HG02610 (cell line): ENCODE data around the gene CCDC82.
"Not testable (repeated sequence)": the region's sequence is repeated elsewhere in the genome, so short reads cannot be mapped to it uniquely, and the experiment has no call there.

Source experiments
- ATAC-seq: cut with Tn5 transposase; IDR thresholded peaks from one replicate; pipeline ENCODE4 v1.9.1; 2021; ENCODE audit warnings: mild to moderate bottlenecking, moderate library complexity; ENCODE audit not compliant: unreplicated experiment

The CCDC82 gene

DNA sequence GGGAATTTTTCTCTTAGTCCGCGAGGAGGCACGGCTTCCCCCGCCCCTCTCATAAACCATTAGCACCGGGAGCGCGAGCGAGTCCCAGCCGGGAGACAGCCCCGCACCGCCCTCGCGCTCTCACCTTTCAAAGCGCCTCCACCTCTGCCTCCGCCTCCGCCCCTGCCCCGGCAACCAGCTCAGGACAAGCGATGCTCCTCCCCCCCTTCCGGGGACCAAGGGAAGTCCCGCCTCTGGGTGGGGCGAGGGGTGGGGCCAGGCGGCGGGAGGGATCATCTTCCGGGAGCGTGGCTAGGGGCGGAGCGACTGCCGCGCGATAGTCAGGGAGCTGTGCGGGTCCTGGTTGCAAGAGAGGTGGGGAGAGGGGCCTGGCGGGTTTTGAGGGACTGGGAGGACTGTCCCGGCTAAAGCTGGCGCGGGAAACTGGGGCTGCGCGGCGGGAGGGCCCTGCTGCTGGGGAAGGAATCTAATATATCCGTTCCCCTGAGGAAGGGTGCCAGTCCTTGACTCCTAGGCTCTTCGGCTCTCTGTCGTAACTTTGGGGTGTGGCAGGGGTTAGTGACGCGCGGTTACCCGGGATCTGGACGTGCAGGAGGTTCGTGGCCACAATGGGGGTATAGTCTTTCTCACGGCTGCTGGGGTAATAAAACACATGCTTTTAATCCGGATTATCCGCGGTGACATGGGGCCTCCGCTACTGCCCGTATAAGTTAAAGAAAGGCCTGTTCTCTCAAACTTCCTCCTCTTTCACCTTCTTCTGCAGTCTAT, at the start of gene CCDC82, which contains the start of gene JRKL:
TSS of gene CCDC82 (minus strand) at position 193 of the 768 bp plus-strand sequence. CDS start 5,165 bp downstream, outside the sequence.
TSS of gene JRKL (plus strand) at position 294 of the 768 bp plus-strand sequence. CDS start 637 bp downstream, outside the sequence.
- ATAC-seq: peak; percentile 94

DNA sequence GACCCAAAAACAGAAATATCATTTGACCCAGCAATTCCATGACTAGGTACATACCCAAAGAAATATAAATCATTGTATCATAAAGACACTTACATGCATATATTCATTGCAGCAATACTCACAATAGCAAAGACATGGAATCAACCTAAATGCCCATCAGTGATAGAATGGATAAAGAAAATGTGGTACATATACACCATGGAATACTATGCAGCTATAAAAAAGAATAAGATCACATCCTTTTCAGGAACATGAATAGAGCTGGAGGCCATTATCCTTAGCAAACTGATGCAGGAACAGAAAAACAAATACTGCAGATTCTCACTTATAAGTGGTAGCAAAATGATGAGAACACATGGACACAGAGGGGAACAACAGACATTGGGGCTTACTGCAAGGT, 42.9 kb upstream of the CCDC82 start:
- not testable (repeated sequence) for ATAC-seq

DNA sequence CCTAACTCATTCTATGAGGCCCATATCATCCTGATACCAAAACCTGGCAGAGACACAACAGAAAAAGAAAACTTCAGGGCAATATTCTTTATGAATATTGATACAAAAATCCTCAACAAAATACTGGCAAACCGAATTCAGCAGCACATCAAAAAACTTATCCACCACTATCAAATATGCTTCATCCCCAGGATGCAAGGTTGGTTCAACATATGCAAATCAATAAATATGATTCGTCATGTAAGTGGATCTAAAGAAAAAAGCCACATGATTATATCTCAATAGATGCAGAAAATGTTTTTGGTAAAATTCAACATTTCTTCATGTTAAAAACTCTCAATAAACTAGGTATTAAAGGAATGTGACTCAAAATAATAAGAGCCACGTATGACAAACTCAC, 41.0 kb upstream of the CCDC82 start:
- no peak for ATAC-seq

DNA sequence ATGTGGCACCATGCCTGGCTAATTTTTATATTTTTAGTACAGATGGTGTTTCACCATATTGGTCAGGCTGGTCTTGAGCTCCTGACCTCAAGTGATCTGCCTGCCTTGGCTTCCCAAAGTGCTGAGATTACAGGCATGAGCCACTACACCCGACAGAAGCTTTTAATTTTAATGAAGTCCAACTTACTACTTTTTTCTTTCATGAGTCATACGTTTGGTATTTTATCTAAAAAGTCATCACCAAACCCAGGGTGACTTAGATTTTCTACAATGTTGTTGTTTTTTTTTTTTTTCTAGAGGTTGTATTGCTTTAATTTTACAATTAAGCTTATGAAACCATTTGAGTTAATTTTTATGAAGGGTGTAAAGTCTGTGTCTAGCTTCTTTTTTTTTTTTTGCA, 35.0 kb upstream of the CCDC82 start:
- ATAC-seq: no peak

DNA sequence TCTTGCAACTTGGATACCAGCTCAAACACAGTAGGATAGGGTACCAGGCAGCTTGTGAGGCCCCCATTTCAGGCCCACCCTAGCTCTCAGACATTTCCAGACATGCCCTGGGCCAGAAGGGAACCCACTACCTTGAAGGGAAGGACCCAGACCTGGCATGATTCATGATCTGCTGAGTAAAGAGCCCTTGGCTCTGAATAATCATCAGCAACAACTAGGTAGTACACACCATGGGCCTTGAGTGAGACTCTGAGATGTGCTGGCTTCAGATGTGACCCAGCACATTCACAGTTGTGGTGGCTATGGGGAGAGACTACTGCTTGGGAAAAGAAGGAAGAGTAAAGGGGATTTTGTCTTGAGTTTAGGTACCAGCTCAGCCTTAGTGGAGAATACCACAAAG, 23.7 kb upstream of the CCDC82 start:
- no peak for ATAC-seq

DNA sequence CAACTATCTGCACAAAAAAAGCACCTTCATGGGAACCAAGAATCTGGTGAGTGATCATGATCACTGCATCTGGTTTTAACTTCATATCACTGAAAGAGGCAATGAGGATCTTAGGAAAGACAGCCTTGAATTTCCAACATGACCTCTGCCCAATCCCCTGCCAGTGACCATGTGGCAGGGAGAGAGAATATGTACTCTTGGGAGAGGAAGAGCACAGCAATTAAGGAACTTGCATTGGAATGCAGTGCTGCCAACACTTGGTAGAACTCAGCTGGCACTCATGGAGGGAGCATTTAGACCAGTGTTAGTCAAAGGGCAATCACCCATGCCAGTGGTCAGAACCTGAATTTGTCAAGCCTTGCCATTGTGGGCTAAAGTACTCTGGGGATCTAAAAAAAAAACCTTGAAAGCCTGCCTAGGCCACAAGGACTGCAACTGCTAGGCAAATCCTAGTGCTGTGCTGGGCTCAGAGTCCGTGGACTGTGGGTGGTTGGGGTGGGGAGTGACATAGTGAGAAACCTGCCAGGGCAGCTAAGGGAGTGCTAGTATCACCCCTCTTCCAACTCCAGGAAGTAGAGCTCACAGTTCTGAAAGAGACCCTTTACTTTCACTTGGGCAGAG, 23.2 kb upstream of the CCDC82 start:
- ATAC-seq: no peak

DNA sequence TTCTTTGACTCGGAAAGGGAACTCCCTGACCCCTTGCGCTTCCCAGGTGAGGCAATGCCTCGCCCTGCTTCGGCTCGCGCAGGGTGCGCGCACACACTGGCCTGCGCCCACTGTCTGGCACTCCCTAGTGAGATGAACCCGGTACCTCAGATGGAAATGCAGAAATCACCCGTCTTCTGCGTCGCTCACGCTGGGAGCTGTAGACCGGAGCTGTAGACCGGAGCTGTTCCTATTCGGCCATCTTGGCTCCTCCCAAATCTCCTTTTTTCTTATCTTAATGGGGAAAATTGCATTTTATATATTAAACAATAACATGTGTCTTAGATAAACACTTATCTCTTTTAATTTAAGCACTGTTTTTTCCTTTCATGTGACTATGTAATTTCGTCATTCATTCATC, 21.7 kb upstream of the CCDC82 start:
- not testable (repeated sequence) for ATAC-seq

DNA sequence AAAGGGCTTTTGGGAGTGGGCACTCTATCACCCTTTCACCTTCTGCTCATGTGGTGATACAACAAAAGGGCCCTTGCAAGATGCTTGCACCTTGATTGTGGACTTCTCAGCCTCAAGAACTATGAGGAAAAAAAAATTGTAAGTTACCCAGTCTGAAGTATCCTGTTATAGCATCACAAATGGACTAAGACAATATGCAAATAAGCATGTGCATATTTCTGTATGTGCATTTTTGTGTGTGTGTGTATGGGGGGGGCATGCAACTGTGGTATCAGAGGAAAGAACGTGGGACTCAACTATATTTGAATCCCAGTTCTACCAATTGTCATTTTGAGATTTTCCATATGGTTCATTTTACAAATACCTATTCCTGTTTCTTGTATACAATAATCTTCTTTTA, 11.0 kb upstream of the CCDC82 start:
- no peak for ATAC-seq

DNA sequence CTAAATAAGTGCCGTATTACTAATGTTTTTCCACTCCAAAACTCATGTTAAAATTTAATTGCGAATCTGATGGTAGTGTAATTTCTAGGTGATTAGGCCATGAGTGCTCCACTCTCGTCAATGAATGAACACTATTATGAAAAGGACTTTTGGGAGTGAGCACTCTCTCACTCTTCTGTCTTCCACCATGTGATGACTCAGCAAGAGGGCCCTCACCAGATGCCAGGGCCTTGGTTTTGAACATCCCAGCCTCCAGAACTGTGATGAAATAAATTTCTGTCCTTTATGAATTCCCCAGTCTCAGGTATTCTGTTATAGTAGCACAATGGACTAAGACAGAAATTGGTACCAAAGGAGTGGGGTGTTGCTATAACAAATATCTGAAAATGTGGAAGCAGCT, 8.2 kb upstream of the CCDC82 start:
- ATAC-seq: no peak

DNA sequence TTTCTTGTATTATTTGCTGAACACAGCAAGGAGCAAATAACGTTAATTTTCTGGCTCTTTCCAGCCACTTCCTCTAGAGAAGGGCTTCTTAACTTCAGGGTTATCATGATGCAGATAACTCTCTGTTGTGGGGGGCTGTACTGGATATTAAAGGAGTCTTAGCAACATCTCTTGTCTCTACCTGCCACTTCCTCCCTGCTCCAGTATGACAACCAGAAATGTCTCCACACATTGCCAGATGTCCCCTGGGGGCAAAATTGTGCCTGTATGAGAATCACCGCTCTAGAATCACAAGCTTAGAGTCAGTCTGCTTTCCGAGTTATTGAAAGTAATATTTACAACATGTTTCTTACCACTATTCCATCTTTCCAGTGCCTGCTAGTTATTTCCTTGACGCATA, 6.9 kb upstream of the CCDC82 start:
- no peak for ATAC-seq

DNA sequence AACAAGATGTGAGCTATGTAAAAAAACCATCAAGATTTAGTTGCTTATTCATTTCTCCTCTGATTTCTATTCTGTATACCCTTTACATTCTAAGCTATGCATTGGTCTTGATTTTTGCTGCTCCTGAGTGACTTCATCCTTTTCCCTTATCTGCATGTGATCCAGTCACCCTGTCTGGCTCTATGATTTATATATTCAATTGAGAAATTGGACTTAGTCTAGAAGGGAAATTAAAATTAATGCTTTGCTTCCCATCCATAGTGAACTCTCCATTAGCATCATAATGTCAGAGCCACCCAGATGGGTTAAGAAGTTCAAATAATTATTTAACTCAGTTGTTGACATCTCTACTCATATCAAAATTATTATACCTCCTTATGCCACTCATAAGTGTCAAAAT, 5.1 kb upstream of the CCDC82 start:
- no peak for ATAC-seq

DNA sequence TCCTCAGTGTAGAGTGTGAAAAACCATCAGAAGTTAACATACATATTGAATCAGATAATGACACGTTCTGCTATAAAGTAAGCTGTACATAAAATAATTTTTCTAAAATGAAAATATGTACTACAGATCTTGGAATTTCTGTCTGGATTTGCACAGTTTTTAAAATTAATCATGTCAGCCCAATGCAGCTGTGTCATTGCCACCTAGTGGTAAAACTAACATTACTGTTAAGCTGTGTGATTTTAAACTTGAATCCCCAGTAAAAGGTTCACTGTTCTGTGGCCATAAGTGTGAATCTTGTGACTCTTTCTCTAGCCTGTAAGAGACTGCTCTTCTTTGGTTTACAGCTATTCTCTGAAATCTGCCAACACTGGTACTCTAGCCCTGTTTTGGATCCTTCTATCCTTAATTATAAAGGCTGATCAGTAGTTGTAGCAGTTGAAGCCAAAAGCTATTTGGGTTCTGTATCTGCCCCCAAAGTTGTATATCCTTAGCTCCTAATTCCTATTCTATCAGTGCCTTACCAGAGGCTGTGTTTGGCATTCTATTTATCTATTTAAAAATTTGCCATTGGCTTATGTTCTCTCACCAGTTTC, 4.1 kb upstream of the CCDC82 start:
- no peak for ATAC-seq

DNA sequence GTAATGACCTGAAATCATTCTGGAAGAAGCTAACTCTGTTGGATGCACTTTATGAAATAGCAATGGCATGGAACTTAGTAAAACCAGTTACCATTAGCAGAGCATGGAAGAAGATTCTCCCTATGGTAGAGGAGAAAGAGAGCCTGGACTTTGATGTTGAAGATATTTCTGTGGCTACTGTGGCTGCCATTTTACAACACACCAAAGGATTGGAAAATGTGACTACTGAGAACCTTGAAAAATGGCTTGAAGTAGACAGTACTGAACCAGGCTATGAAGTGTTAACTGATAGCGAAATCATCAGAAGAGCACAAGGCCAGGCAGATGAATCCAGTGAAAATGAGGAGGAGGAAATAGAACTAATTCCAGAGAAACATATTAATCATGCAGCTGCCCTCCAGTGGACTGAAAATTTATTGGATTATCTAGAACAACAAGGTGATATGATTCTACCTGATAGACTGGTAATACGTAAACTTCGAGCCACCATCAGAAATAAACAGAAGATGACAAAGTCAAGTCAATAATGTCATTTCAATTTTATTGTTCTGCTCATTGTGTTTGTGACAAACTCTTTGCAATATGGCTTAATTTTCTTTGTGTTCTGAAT, 2.1 kb upstream of the CCDC82 start:
- ATAC-seq: no peak

DNA sequence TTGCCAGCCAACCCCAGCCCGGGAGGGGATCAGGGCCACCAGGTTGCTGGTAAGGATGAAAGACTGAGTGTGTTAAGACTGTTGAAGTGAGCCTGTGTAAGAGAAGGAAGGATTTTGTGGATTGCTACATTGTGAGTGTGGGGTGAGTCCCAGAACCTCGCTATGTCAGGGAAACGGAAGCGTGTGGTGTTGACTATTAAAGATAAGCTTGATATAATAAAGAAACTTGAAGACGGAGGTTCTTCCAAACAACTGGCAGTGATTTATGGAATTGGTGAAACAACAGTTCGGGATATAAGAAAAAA, 728 bp upstream of the CCDC82 start:
- no peak for ATAC-seq

DNA sequence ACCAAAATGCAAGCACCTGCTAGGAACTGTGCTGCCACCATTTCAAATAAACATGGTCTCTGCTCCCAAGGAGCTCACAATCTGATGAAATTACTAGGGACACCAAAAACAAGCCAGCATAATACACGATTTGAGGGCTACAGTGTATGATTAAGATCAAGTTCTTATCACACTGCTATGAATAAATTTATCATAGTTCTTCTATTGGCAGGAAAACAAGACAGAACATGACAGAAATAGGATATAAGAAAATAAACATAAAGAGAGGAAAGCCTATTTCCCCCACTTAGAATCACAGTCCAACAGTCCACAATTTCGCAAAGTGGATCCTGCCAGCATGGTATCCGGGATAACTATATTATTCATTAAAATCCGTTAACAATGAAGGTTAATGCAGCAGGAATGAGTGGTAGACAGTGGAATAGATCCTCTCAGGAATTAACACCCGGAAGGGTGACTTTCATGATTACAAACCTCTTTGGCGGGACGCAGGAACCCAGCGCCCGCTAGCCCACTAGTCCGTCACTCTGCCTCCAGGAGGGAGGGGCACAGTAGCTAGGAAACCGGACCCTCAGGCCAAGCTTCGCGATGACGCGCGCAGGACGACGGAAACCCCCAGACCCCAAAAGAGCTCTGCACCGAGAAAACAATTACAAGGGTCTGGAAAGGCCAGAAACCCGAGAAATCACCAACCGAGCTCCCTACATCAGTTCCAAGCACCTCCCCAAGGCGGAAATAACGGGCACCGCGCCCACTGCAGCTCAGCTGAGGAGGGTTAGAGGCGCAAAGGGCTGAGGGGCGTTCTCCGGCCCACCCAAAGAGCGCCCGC, 607 bp downstream of the CCDC82 start:
- peak; percentile 44 for ATAC-seq

DNA sequence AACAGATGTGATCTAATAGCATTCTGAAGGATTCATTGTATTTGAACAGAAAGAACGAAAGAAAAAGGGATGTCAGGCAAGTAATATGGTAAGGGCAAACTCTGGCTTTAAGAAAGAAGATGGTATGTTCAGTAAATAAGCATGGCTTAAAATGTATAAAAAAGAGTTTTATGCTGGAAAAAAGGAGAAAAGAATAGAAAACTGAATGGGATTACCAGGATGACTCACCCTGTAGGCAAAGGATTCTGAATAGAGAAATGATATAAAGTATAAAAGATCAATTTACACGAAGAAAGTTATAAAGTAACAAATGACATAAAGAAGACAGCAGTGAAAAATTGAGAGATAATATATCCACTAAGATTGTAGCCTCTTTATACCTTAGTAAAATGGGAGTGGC, 4.5 kb downstream of the CCDC82 start:
- no peak for ATAC-seq

DNA sequence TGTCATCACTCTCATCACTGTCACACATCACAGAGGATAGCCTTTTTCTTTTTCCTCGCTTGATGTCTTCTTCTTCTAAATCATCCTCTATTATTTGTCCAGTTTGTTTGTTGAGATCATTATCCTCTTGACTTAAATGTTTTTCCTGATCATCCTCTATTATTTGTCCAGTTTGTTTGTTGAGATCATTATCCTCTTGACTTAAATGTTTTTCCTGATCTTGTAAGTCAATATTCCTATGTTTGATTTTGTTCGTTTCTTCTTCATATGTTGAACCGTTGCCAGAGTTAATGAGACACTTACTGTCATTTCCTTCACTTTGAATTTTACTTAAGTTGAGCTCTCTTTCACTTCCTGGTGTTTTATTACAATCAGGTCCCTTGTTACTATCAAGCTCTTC, 5.6 kb downstream of the CCDC82 start:
- ATAC-seq: no peak

DNA sequence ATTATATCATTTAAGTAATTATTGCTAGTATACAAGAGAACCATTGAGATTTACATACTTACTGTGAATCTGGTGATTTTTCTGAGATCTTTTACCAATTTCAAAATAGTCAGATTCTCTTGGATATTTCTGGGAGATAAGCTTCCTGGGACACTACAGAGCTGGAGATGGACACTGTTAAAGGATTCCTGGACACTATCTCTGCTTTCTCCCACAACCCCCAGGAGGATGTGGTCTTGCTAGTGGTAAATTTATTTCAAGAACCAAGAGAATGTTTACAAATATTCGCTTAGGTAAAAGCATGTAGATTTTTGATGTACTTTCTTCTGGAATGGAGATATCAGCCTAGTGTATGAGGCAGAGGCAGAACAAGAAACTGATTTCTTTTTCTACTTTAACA, 12.9 kb downstream of the CCDC82 start:
- no peak for ATAC-seq

DNA sequence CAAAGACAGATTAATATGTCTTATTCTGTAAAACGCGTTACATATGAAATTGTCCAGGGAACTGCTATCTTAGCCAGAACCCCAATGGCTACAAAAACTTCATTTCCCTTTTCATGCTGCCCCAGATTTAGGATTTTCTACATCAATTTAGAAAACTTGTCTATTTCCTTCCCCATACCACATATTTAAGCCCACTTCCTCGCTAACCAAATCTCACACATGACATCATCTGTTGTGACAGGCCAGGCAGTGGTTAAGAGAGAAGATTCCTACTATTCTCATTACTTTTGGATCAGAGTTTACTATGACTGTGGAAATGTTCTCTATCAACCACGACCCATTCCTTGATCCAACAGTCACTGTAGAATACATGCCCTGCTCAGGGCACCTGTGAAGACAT, 15.9 kb downstream of the CCDC82 start:
- ATAC-seq: no peak

DNA sequence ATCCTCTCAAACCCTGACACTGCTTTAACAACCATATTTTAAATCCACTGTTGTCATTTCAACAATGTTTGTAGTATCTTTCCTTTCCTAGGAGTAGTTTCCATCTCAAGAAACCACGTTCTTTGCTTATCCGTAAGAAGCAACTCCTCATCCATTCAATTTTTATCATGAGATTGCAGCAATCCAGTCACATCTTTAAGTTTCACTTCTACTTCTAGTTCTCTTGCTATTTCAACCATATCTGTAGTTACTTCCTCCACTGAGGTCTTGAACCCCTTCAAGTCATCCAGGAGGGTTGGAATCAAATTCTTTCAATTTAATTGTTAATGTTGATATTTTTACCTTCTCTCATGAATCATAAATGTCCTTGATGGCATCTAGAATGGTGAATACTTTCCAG, 22.4 kb downstream of the CCDC82 start:
- ATAC-seq: no peak

DNA sequence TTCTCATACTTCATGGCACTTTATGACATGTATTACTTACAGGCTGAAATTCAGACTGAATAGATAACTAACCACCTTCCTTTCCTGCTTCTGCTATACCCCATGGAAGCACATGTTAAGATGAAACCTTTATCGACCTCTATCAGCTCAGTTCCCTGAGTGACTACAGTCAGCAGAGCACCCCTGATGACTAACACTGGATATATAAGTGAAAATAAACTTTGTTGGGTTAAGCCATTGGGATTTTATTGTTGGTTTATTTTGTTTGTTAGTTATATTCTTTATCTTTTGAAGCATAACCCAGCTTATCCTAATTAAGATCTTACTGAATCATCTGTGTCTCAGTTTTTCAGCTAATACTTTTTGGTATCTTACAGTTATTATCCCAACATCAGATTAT, 23.7 kb downstream of the CCDC82 start:
- ATAC-seq: no peak
